Small intestine (tissue), 7 donors: Measurements from ENCODE around the gene TCF7. TPM values are rescaled to one million over a fixed set of nuclear protein-coding genes. Genes with fewer than 3 reads are reported as not detected.
"Not testable (repeated sequence)": the region's sequence is repeated elsewhere in the genome, so short reads cannot be mapped to it uniquely, and the experiment has no call there.

Source experiments
- DNase-seq, 2 donors: peaks; one replicate each; pipeline versions ENCODE4 v3.0.0 to v3.0.0-alpha.2; 2013
- FAIRE-seq: peaks from 2 replicates; lab custom pipeline; 2012; peaks lifted over from hg19 to GRCh38; lab: Jason Lieb, UNC
- H3K27ac ChIP-seq, 3 donors: one replicate each; pipeline ENCODE4 v1.5.1; 2013; ENCODE audit warnings: low read length in 2 of 3, mild to moderate bottlenecking in 2 of 3, control low read depth in 1 of 3, inconsistent platforms in 1 of 3, low read depth in 1 of 3, moderate library complexity in 1 of 3
- H3K27me3 ChIP-seq, 3 donors: one replicate each; pipeline ENCODE4 v1.6.1; 2013; ENCODE audit warnings: low read length in 3 of 3, inconsistent platforms in 1 of 3; ENCODE audit not compliant: control insufficient read depth in 3 of 3, insufficient read depth in 3 of 3
- H3K36me3 ChIP-seq, 3 donors: one replicate each; pipeline ENCODE4 v1.6.1; 2013; ENCODE audit warnings: low read length in 3 of 3, inconsistent platforms in 1 of 3, low read depth in 1 of 3, mild to moderate bottlenecking in 1 of 3, moderate library complexity in 1 of 3; ENCODE audit not compliant: control insufficient read depth in 3 of 3, insufficient read depth in 2 of 3
- H3K4me1 ChIP-seq, 3 donors: one replicate each; pipeline ENCODE4 v1.6.1; 2013; ENCODE audit warnings: low read length in 2 of 3, inconsistent platforms in 1 of 3, low read depth in 1 of 3, mild to moderate bottlenecking in 1 of 3, moderate library complexity in 1 of 3; ENCODE audit not compliant: control insufficient read depth in 3 of 3, insufficient read depth in 2 of 3
- H3K4me3 ChIP-seq, 3 donors: one replicate each; pipeline ENCODE4 v1.5.1; 2013; ENCODE audit warnings: low read length in 3 of 3, control low read depth in 1 of 3, inconsistent platforms in 1 of 3, low read depth in 1 of 3, mild to moderate bottlenecking in 1 of 3, moderate library complexity in 1 of 3
- H3K9me3 ChIP-seq, 2 donors: one replicate each; pipeline ENCODE4 v1.6.1; 2013; ENCODE audit warnings: low read depth in 1 of 2, low read length in 1 of 2; ENCODE audit not compliant: control insufficient read depth in 2 of 2, insufficient read depth in 1 of 2
- WGBS, 3 donors: extraction: QIAGEN DNeasy Blood & Tissue Kit; methylation state at CpG; one replicate each; pipeline ENCODE4 v1.1.7; 2013; 5-methylcytosine and 5-hydroxymethylcytosine counted together
- polyA plus RNA-seq, 4 donors: library from polyadenylated mRNA; stranded (reverse) in 3 of 4; unstranded in 1 of 4; fragments of 200-250 nt in 3 of 4; fragments of 120-200 nt in 1 of 4; gene quantifications; one replicate each; pipeline versions ENCODE4 v1.2.1 to v1.2.3, GENCODE V29; 2013
- donor health status: healthy with polysubstance abuse.
- donor health status: control.
- donor health status: control.
- donor health status: Bipolar disorder and iron deficiency.
- donor health status: healthy.

TCF7 gene
- polyA plus RNA-seq, 4 donors = 9.7 to 13.3 (median 11.4) TPM

GRCh38 chr5:134152173-134152832 lies 37.8 kb downstream of the TCF7 start:
- not testable (repeated sequence) for H3K27ac ChIP-seq, H3K27me3 ChIP-seq, H3K4me3 ChIP-seq, H3K9me3 ChIP-seq, DNase-seq, H3K4me1 ChIP-seq, FAIRE-seq
- H3K36me3 ChIP-seq = peaks cover 19 to 38% (median 28%) of the 10 kb centered on the region in 3 donors
- WGBS, 3 donors = 93 to 96% (median 94%) methylated on average over 15 of the region's 15 CpGs

GRCh38 chr5:134153241-134153640 lies 38.8 kb downstream of the TCF7 start:
- Histone ChIP-seq H3K27ac (no peak overlapping the region), H3K27me3 (no peaks in the 10 kb centered on the region), H3K4me3 (no peak overlapping the region), H3K36me3 (peaks cover 19 to 42% (median 23%) of the 10 kb centered on the region in 3 donors), H3K9me3 (no peaks in the 10 kb centered on the region), H3K4me1 (peaks cover 0 to 5% (median 4%) of the 10 kb centered on the region in 3 donors)
- no peak for DNase-seq
- WGBS, 3 donors = 85 to 97% (median 97%) methylated on average over 3 of the region's 3 CpGs
- FAIRE-seq = no peak

DNA sequence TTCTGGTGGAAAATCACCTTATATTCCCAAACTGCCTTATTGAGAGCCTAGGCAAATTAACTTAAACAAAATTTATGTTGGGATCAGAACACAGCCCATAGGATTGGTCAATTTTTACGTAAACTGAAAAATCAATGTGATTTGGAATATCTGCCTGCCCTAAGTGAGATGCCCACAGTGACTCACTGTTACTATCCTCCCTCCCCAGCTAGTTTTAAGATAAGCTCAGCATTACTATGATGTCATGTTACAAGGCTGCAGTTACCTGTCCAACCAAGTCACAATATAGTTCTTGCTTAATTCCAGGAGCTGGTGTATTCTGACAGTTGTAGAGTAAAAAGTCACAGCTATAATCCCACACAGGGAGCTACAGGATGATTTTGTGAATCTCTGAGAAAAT lies 39.2 kb downstream of the TCF7 start:
- FAIRE-seq (no peak), DNase-seq (no peak)
- Histone ChIP-seq H3K4me3 (no peak overlapping the region), H3K9me3 (no peaks in the 10 kb centered on the region), H3K27me3 (no peaks in the 10 kb centered on the region), H3K4me1 (peaks cover 0 to 5% (median 4%) of the 10 kb centered on the region in 3 donors), H3K27ac (no peak overlapping the region), H3K36me3 (peaks cover 19 to 43% (median 23%) of the 10 kb centered on the region in 3 donors)
- 94 to 100% (median 96%) methylated on average over 1 of the region's 1 CpG for WGBS, 3 donors

DNA sequence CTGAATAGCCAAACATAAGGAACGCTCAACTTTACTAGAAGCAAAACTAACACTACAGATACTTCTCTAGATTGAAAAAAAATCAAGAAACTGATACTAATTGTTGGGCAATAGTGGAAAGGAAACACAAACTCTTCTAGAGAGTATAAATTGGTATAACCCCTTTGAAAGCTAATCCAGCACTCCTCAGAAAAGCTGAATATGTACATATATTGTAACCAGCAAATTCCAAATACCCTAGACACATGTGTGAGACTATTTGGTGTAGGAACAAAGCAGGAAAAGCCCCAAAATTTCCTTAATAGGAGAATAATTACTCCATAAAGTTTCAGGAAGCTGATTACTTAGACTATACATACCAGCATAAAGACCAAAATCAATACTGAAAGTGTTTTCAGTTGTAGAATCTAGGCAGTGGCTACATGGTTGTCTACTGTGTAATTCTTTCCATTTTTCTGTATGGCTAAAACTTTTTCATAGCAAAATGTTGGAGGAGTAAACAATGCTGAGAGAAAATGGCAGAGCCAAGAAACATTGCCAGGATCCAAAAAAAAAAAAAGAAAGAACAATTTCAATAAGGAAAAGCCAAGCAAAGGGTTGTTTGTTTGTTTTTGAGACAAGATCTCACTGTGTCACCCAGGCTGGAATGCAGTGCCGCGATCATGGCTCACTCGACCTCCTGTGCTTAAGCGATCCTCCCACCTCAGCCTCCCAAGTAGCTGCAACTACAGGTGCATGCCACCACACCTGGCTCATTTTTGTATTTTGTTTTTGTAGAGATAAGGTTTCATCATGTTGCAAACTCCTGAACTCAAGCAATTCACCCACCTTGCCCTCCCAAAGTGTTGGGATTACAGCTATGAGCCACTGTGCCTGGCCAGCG lies 47.3 kb downstream of the TCF7 start:
- Histone ChIP-seq H3K27me3 (no peaks in the 10 kb centered on the region), H3K36me3 (peaks cover 5 to 40% (median 21%) of the 10 kb centered on the region in 3 donors), H3K4me3 (no peak overlapping the region), H3K9me3 (peaks cover 0 to 4% of the 10 kb centered on the region in 2 donors), H3K4me1 (no peaks in the 10 kb centered on the region), H3K27ac (no peak overlapping the region)
- 93 to 97% (median 94%) methylated on average over 6 of the region's 6 CpGs for WGBS, 3 donors
- no peak for FAIRE-seq
- no peak for DNase-seq

GRCh38 chr5:134162592-134162991 lies 48.1 kb downstream of the TCF7 start:
- no peaks in the 10 kb centered on the region for H3K27me3 ChIP-seq
- WGBS, 3 donors = 93 to 98% (median 95%) methylated on average over 5 of the region's 5 CpGs
- H3K27ac ChIP-seq = no peak overlapping the region
- DNase-seq (no peak), FAIRE-seq (no peak)
- no peak overlapping the region for H3K4me3 ChIP-seq
- H3K4me1 ChIP-seq = no peaks in the 10 kb centered on the region
- peaks cover 0 to 4% of the 10 kb centered on the region in 2 donors for H3K9me3 ChIP-seq
- H3K36me3 ChIP-seq = peaks cover 5 to 43% (median 23%) of the 10 kb centered on the region in 3 donors

DNA sequence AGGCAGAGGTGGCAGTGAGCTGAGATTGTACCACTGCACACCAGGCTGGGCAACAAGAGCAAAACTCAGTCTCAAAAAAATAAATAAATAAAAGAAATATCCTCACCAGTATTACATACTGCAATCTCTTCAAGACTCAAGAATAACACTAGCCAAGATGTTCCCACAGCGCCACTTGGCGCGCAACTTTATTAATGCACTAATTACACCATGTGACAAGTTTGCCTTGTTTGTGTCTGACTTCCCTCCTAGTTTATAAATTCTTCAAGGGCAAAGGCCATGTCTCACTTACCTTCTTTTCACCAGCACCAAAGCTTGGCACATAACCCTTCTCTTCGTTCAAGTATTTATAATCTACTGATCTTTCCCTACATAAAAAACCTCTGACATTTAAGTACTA lies 57.5 kb downstream of the TCF7 start:
- no peak overlapping the region for H3K27ac ChIP-seq

GRCh38 chr5:134174841-134175839 lies 60.7 kb downstream of the TCF7 start:
- DNase-seq (peak; percentile 29 to 39), FAIRE-seq (no peak)
- peaks cover 2 to 31% (median 3%) of the 10 kb centered on the region in 3 donors for H3K4me1 ChIP-seq
- H3K9me3 ChIP-seq = no peaks in the 10 kb centered on the region
- no peaks in the 10 kb centered on the region for H3K27me3 ChIP-seq
- H3K27ac ChIP-seq = peak overlapping the region in 1 of 3 donors; percentile 96
- H3K36me3 ChIP-seq = peaks cover 5 to 16% (median 6%) of the 10 kb centered on the region in 3 donors
- peak overlapping the region; percentile 79 to 95 (median 92) for H3K4me3 ChIP-seq
- WGBS, 3 donors = 4 to 17% (median 7%) methylated on average over 10 of the region's 10 CpGs

More for the DNA sequence above, 57.5 kb downstream of the TCF7 start:
- Histone ChIP-seq H3K4me3 (no peak overlapping the region), H3K9me3 (no peaks in the 10 kb centered on the region), H3K27me3 (no peaks in the 10 kb centered on the region), H3K4me1 (peaks cover 0 to 21% (median 0%) of the 10 kb centered on the region in 3 donors), H3K36me3 (peaks cover 6 to 24% (median 12%) of the 10 kb centered on the region in 3 donors)
- 17 to 74% (median 48%) methylated on average over 4 of the region's 4 CpGs for WGBS, 3 donors
- no peak for FAIRE-seq
- DNase-seq = peak; percentile 84 to 94
